ENCODE results near the gene FOXP4.

GRCh38 chr6:41551857-41552256 is 5.7 kb downstream of the FOXP4 start:
- TF ChIP-seq CTCF (IDR thresholded peaks at IDR 0.05) (no peak), EZH2 (IDR thresholded peaks at IDR 0.05) (peak; percentile 32), EZH2phosphoT487 (IDR thresholded peaks at IDR 0.05) (no peak)

All from neural progenitor cell (in vitro differentiated cells).